ENCODE measurements around the gene MBD2.

MBD2 gene

DNA sequence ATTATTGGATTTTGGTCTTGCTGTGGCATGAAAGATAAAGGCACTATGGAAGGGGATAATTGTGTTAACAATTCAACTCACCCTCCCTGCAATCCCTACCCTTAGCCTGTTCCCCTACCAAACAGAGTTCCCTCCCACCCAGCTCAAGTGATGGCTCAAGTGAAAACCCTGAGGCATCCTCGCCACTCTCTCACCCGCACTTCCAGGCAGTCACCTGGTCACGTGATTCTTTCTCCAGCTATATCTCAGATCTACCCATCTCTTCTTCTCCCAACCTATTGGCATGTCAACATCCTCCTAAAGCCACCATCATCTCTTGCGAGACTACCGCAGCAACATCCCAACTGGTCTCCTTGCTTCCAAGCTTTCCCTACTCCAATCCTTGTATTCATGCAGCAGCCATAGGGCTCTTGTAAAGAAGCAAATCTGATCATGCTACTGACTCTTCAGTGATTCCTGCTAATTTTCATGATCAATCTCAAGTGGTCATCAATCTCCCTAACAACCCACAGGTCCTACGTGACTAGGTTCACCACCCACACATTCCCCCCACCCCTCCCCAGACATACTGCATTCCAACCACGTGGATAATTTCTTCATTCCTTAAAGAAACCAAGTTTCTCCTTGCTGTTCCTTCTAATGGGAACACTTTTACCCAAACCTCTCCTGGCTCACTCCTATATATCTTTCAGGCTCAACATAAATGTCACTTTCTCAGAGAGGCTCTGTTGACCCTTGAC is 66.7 kb downstream of the MBD2 start:
- H3K4me1 ChIP-seq (ENCODE audit: control insufficient read depth in 1 of 2, insufficient read depth in 1 of 2, low read depth in 1 of 2, low read length in 1 of 2), result no peaks in the 10 kb centered on the region
- H3K27me3 ChIP-seq, result no peaks in the 10 kb centered on the region
- H3K4me3 ChIP-seq (ENCODE audit: low read depth in 1 of 2, low read length in 1 of 2), result no peak overlapping the region
- peaks cover 96% of the 10 kb centered on the region for H3K36me3 ChIP-seq
- H3K9me3 ChIP-seq, result no peaks in the 10 kb centered on the region
- TF ChIP-seq, protein P1, sequence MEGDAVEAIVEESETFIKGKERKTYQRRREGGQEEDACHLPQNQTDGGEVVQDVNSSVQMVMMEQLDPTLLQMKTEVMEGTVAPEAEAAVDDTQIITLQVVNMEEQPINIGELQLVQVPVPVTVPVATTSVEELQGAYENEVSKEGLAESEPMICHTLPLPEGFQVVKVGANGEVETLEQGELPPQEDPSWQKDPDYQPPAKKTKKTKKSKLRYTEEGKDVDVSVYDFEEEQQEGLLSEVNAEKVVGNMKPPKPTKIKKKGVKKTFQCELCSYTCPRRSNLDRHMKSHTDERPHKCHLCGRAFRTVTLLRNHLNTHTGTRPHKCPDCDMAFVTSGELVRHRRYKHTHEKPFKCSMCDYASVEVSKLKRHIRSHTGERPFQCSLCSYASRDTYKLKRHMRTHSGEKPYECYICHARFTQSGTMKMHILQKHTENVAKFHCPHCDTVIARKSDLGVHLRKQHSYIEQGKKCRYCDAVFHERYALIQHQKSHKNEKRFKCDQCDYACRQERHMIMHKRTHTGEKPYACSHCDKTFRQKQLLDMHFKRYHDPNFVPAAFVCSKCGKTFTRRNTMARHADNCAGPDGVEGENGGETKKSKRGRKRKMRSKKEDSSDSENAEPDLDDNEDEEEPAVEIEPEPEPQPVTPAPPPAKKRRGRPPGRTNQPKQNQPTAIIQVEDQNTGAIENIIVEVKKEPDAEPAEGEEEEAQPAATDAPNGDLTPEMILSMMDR (IDR thresholded peaks at IDR 0.05), result no peak
- no peak overlapping the region for H3K27ac ChIP-seq

DNA sequence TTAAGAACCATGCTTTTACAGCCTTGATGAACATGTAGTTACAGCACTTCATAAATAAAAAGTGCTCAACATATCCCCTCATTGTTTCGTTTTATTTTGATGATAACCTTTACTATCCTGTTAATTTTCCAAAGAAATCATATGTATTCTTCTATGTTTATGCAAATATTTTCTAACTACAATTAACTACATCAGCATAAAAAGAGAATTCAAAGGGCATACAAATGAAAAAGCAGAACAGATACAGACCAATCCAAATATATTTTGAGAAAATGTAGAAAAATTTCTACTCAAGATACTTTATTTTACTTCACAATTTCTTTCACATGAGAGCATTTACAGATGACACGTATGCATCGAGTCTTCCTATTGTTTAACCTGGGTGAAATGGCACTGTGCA is 69.1 kb downstream of the MBD2 start:
- Histone ChIP-seq H3K27me3 (no peaks in the 10 kb centered on the region), H3K4me3 (ENCODE audit: low read depth in 1 of 2, low read length in 1 of 2) (no peak overlapping the region), H3K4me1 (ENCODE audit: control insufficient read depth in 1 of 2, insufficient read depth in 1 of 2, low read depth in 1 of 2, low read length in 1 of 2) (no peaks in the 10 kb centered on the region), H3K36me3 (peaks cover 92% of the 10 kb centered on the region), H3K27ac (no peak overlapping the region), H3K9me3 (no peaks in the 10 kb centered on the region)
- TF ChIP-seq, protein P1 (IDR thresholded peaks at IDR 0.05), result no peak

DNA sequence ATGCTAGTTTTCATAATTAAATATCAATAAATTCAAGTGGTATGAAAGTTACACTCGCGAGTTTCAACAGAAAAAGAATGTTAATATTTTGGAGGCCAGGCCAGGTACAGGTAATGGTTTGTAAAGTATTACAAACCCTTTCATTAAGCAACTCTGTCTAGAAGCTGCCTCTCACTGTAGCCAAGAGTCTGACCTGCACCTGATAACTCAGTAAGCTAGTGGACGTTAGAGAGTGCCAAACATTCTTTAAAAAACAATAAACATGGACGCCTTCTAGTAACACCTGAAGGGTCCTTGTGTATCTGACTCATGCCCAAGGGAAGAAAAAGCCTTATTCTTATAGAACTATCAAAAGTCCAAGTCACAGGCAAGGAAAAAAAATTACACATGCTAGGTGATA is 70.2 kb downstream of the MBD2 start:
- Histone ChIP-seq H3K27me3 (no peaks in the 10 kb centered on the region), H3K4me3 (ENCODE audit: low read depth in 1 of 2, low read length in 1 of 2) (no peak overlapping the region), H3K36me3 (peaks cover 89% of the 10 kb centered on the region), H3K27ac (no peak overlapping the region), H3K9me3 (no peaks in the 10 kb centered on the region), H3K4me1 (ENCODE audit: control insufficient read depth in 1 of 2, insufficient read depth in 1 of 2, low read depth in 1 of 2, low read length in 1 of 2) (no peaks in the 10 kb centered on the region)
- TF ChIP-seq, protein P1 (IDR thresholded peaks at IDR 0.05), result no peak

DNA sequence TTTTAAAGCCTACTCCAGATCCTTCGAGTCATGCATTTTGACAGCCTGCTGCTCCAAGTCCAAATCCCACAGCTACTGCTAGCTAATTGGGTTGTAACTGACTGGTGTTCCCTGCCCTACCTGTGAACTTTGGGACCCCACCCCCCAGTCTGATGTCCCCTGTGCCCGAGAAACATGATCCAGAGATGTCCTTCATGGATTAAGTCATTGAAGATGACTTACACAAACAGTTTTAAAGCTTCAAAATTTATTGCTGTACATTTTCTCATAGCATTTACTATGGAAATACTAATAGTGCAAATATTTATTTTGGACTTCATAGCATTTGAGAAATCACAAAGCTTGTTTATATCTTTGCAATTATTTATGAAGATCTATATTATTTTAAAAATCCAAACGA is 73.1 kb downstream of the MBD2 start:
- Histone ChIP-seq H3K36me3 (peaks cover 60% of the 10 kb centered on the region), H3K27me3 (no peaks in the 10 kb centered on the region), H3K4me1 (ENCODE audit: control insufficient read depth in 1 of 2, insufficient read depth in 1 of 2, low read depth in 1 of 2, low read length in 1 of 2) (no peaks in the 10 kb centered on the region), H3K27ac (no peak overlapping the region), H3K9me3 (no peaks in the 10 kb centered on the region), H3K4me3 (ENCODE audit: low read depth in 1 of 2, low read length in 1 of 2) (no peak overlapping the region)
- TF ChIP-seq, protein P1 (IDR thresholded peaks at IDR 0.05), result no peak

DNA sequence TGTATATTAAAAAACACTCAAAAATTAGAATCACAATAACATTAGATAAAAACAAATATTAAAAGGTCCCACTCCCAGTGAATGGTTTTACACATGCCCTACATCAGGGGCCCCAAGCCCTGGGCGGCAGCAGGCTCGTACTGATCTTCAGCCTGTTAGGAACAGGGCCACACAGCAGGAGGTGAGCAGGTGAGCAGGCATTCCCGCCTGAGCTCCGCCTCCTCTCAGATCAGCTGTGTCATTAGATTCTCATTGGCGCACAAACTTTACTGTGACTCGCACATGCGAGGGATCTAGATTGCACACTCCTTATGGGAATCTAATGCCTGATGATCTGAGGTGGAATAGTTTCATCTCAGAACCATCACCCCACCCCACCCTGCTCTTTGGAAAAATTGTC is 74.2 kb downstream of the MBD2 start:
- Histone ChIP-seq H3K27ac (no peak overlapping the region), H3K4me3 (ENCODE audit: low read depth in 1 of 2, low read length in 1 of 2) (no peak overlapping the region), H3K36me3 (peaks cover 49% of the 10 kb centered on the region), H3K4me1 (ENCODE audit: control insufficient read depth in 1 of 2, insufficient read depth in 1 of 2, low read depth in 1 of 2, low read length in 1 of 2) (no peaks in the 10 kb centered on the region), H3K27me3 (no peaks in the 10 kb centered on the region), H3K9me3 (no peaks in the 10 kb centered on the region)
- TF ChIP-seq, protein P1 (IDR thresholded peaks at IDR 0.05), result no peak
